Measurements from ENCODE around the gene GAK.

Gene GAK

GRCh38 chr4:885353-885752 lies 46.8 kb downstream of the GAK start:
- DNase-seq: no peak

- no peak for DNase-seq
Measured at GRCh38 chr4:884896-885295, 47.2 kb downstream of the GAK start.

GRCh38 chr4:884259-884658 lies 47.9 kb downstream of the GAK start:
- DNase-seq: no peak

GRCh38 chr4:883377-884095 lies 48.6 kb downstream of the GAK start:
- DNase-seq: no peak

- DNase-seq: no peak
Measured at GRCh38 chr4:882646-883045, 49.5 kb downstream of the GAK start.

GRCh38 chr4:881709-882108 lies 50.4 kb downstream of the GAK start:
- DNase-seq: no peak

GRCh38 chr4:880684-881405 lies 51.3 kb downstream of the GAK start:
- no peak for DNase-seq

- no peak for DNase-seq
Measured at GRCh38 chr4:879729-880077, 52.4 kb downstream of the GAK start.

GRCh38 chr4:878796-879728 lies 53.1 kb downstream of the GAK start:
- DNase-seq: no peak

- DNase-seq: no peak
Measured at GRCh38 chr4:877502-877901, 54.6 kb downstream of the GAK start.

GRCh38 chr4:876780-877179 lies 55.3 kb downstream of the GAK start:
- no peak for DNase-seq

- DNase-seq: no peak
Measured at GRCh38 chr4:875818-876423, 56.2 kb downstream of the GAK start.

- no peak for DNase-seq
Measured at GRCh38 chr4:874971-875817, 56.9 kb downstream of the GAK start.

- no peak for DNase-seq
Measured at GRCh38 chr4:874056-874455, 58.1 kb downstream of the GAK start.

GRCh38 chr4:872241-872981 lies 59.7 kb downstream of the GAK start:
- DNase-seq: no peak

GRCh38 chr4:871484-871883 lies 60.6 kb downstream of the GAK start:
- DNase-seq: no peak

GRCh38 chr4:870951-871350 lies 61.2 kb downstream of the GAK start:
- DNase-seq: no peak

GRCh38 chr4:869776-870175 lies 62.3 kb downstream of the GAK start:
- DNase-seq: no peak

- DNase-seq: no peak
Measured at GRCh38 chr4:868421-868820, 63.7 kb downstream of the GAK start.

- DNase-seq: no peak
Measured at GRCh38 chr4:867526-868250, 64.4 kb downstream of the GAK start.
